DMS153 treated with DMSO at 0.1 percent for 48 hours (cell line): ENCODE results near the gene PPARG.
"Not testable (repeated sequence)": the region's sequence is repeated elsewhere in the genome, so short reads cannot be mapped to it uniquely, and the experiment has no call there.

ENCODE experiments used
- DNase-seq: peaks from one replicate; lab custom pipeline; 2025; ENCODE audit not compliant: unreplicated experiment; lab: John Stamatoyannopoulos, UW

Gene PPARG

GRCh38 chr3:12288182-12289129 is at the start of gene PPARG:
TSS of gene PPARG (plus strand) at chr3:12289070. CDS start at chr3:12379712, 90,642 bp downstream.
- DNase-seq, result no peak

GRCh38 chr3:12239301-12239700 is 49.6 kb upstream of the PPARG start:
- no peak for DNase-seq

- no peak for DNase-seq
Observed at GRCh38 chr3:12242772-12243171, 46.1 kb upstream of the PPARG start.

GRCh38 chr3:12246497-12247163 is 42.2 kb upstream of the PPARG start:
- no peak for DNase-seq

- no peak for DNase-seq
Observed at GRCh38 chr3:12247411-12247810, 41.5 kb upstream of the PPARG start.

GRCh38 chr3:12249519-12249918 is 39.4 kb upstream of the PPARG start:
- no peak for DNase-seq

GRCh38 chr3:12252889-12253288 is 36.0 kb upstream of the PPARG start:
- no peak for DNase-seq

GRCh38 chr3:12253516-12254343 is 35.1 kb upstream of the PPARG start:
- DNase-seq, result no peak

- DNase-seq, result no peak
Observed at GRCh38 chr3:12255393-12255792, 33.5 kb upstream of the PPARG start.

- DNase-seq, result no peak
Observed at GRCh38 chr3:12258911-12259310, 30.0 kb upstream of the PPARG start.

- DNase-seq, result not testable (repeated sequence)
Observed at GRCh38 chr3:12262173-12262572, 26.7 kb upstream of the PPARG start.

- DNase-seq, result no peak
Observed at GRCh38 chr3:12265508-12265907, 23.4 kb upstream of the PPARG start.

- DNase-seq, result no peak
Observed at GRCh38 chr3:12266038-12266437, 22.8 kb upstream of the PPARG start.

GRCh38 chr3:12267376-12268030 is 21.4 kb upstream of the PPARG start:
- no peak for DNase-seq

GRCh38 chr3:12268049-12268735 is 20.7 kb upstream of the PPARG start:
- no peak for DNase-seq

- DNase-seq, result no peak
Observed at GRCh38 chr3:12270976-12271375, 17.9 kb upstream of the PPARG start.

- no peak for DNase-seq
Observed at GRCh38 chr3:12273045-12273695, 15.7 kb upstream of the PPARG start.

- no peak for DNase-seq
Observed at GRCh38 chr3:12275974-12276650, 12.8 kb upstream of the PPARG start.

GRCh38 chr3:12276827-12277226 is 12.0 kb upstream of the PPARG start:
- not testable (repeated sequence) for DNase-seq
